OCI-LY3 (cell line): Measurements from ENCODE around the gene GATAD1.
"Not testable (repeated sequence)": the region's sequence is repeated elsewhere in the genome, so short reads cannot be mapped to it uniquely, and the experiment has no call there.

ENCODE experiments used
- H2AFZ ChIP-seq: fragments of 200-600, 300-600 bp; shearing (Covaris generic); 2 replicates; pipeline ENCODE4 v1.6.0; 2014; ENCODE audit warnings: antibody characterized with exemption, low read depth, low read length
- H3K27ac ChIP-seq: fragments of 200-600, 300-600 bp; sonication (generic); 2 replicates; pipeline ENCODE4 v1.5.1; 2014; ENCODE audit warnings: mild to moderate bottlenecking, low read length, moderate library complexity, mixed read lengths
- H3K27me3 ChIP-seq: fragments of 200-600, 300-600 bp; sonication (generic); 2 replicates; pipeline ENCODE4 v1.6.1; 2014; ENCODE audit warnings: low read depth, low read length, mixed read lengths
- H3K36me3 ChIP-seq: fragments of 200-600, 300-600 bp; sonication (generic); replicated peaks from 2 replicates; pipeline ENCODE3; 2014; ENCODE audit warnings: low read depth, low read length, mixed read lengths
- H3K4me1 ChIP-seq: fragments of 300-600, 200-600 bp; sonication (generic); 2 replicates; pipeline ENCODE4 v1.6.1; 2014; ENCODE audit warnings: low read length, mixed read lengths
- H3K4me2 ChIP-seq: fragments of 200-600, 300-600 bp; sonication (generic); 2 replicates; pipeline ENCODE4 v1.6.1; 2014; ENCODE audit warnings: low read length, mixed read lengths
- H3K4me3 ChIP-seq: fragments of 300-600, 200-600 bp; sonication (generic); 2 replicates; pipeline ENCODE4 v1.5.1; 2014; ENCODE audit warnings: antibody characterized with exemption, mild to moderate bottlenecking, low read length, moderate library complexity
- H3K79me2 ChIP-seq: fragments of 300-600, 200-600 bp; shearing (Covaris generic); 2 replicates; pipeline ENCODE4 v1.6.1; 2014; ENCODE audit warnings: mild to moderate bottlenecking, low read length, mixed read lengths
- H3K9ac ChIP-seq: fragments of 300-600, 200-600 bp; shearing (Covaris generic); 2 replicates; pipeline ENCODE4 v1.6.0; 2014; ENCODE audit warnings: mild to moderate bottlenecking, low read length, moderate library complexity
- H3K9me3 ChIP-seq: fragments of 200-600, 300-600 bp; shearing (Covaris generic); 2 replicates; pipeline ENCODE4 v1.6.1; 2014; ENCODE audit warnings: low read length, mixed read lengths; ENCODE audit not compliant: insufficient read depth
- H4K20me1 ChIP-seq: fragments of 200-600, 300-600 bp; sonication (generic); 2 replicates; pipeline ENCODE4 v1.6.1; 2016; ENCODE audit warnings: low read length, mixed read lengths; ENCODE audit not compliant: insufficient read depth
- EZH2phosphoT487 ChIP-seq: fragments of 200-600 bp; shearing (Covaris generic); IDR thresholded peaks from 2 replicates; pipeline ENCODE4 v1.6.1; 2018; ENCODE audit warnings: antibody characterized with exemption, mixed run types, low read depth
- TF ChIP-seq, protein P1 (sequence below): fragments of 200-600, 300-600 bp; sonication (generic); IDR thresholded peaks from 2 replicates; pipeline ENCODE4 v1.5.1; 2014; ENCODE audit warnings: antibody characterized with exemption, low read length, low read depth

Gene GATAD1

DNA sequence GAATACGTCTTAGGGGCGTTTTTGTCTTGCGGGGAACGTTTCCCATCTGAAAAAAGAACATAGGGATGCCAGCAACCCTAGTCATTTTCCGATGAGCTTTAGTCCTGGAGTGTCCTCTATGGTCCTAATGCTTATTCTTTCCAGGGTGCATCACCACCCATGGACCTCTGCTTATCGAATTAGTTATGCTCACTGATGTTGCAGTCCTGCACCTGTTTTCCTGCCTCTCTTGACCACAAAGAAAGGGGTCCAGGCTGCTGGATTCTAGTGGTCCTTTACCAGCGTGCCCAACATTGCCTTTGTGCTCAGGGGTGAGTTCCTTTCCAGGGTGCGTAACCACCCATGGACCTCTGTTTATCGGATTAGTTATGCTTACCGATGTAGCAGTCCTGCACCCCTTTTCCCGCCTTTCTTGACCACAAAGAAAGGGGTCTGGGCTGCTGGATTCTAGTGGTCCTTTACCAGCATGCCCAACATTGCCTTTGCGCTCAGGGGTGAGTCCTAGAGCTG is 28.0 kb downstream of the GATAD1 start:
- not testable (repeated sequence) for H2AFZ ChIP-seq, H3K4me2 ChIP-seq, H3K9me3 ChIP-seq, H4K20me1 ChIP-seq, H3K4me1 ChIP-seq, H3K4me3 ChIP-seq, H3K27ac ChIP-seq, H3K9ac ChIP-seq, H3K36me3 ChIP-seq, H3K27me3 ChIP-seq, H3K79me2 ChIP-seq

DNA sequence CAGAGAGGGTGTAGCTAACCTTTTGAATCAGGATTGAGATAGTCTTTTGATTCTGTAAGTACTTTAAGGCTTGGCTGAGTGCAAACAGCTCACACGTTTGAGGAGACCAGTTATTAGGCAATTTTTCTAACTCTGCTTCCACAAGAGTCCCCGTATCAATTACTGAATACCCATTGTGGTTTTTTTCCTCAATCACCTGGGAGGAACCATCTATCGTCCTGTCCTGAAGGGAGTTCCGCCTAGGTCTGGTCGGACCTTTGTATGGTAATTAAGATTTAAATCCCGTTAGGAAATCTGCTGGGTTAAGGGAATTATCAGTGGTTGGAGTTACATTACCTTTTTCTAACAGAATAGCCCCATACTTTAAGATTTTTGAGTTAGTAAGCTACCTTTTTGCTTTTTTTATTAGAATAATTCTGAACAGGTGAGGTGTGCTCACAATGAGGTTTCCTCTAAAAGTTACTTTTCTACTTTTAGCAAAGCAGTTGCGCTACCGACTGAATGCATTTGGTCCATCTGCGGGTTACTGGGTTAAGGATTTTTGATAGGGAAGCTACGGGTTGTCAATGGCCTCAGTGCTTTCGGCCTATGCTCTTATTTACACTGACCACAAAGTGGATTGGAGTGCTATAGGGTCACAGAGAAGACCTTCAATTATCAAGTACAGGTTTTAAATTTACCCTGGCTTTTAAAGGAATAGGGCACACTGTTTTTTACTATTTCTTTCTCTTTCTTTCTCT is 28.7 kb downstream of the GATAD1 start:
- not testable (repeated sequence) for H3K4me2 ChIP-seq, H3K36me3 ChIP-seq, H2AFZ ChIP-seq, H3K9ac ChIP-seq, H4K20me1 ChIP-seq, H3K4me1 ChIP-seq, H3K27me3 ChIP-seq, H3K79me2 ChIP-seq, H3K4me3 ChIP-seq, H3K27ac ChIP-seq, H3K9me3 ChIP-seq

DNA sequence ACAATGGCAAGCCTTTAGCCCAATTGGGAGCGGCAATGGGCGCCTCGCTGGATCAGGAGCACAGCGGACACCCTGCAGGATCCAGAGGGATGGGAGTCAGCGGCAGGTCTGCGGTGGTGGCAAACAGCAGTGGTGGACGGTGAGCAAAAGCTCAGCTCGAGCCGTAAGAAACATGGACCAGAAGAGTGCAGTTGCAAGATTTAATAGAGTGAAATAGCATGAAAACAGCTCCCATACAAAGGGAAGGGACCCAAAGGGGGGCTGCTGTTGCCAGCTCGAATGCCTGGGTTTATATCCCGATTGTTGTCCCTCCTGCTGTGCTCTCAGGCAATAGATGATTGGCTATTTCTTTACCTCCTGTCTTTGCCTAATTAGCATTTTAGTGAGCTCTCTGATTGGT is 30.4 kb downstream of the GATAD1 start, which contains the start of gene ERVW-1:
Gene ERVW-1, minus strand, starts transcription at position 266 of the 400 bp plus-strand sequence. CDS start 7,565 bp downstream, outside the sequence.
- H3K4me1 ChIP-seq, H4K20me1 ChIP-seq, H3K79me2 ChIP-seq, H3K36me3 ChIP-seq, H3K4me3 ChIP-seq, H2AFZ ChIP-seq, H3K9me3 ChIP-seq, H3K27ac ChIP-seq, H3K4me2 ChIP-seq, H3K9ac ChIP-seq, H3K27me3 ChIP-seq: not testable (repeated sequence)

DNA sequence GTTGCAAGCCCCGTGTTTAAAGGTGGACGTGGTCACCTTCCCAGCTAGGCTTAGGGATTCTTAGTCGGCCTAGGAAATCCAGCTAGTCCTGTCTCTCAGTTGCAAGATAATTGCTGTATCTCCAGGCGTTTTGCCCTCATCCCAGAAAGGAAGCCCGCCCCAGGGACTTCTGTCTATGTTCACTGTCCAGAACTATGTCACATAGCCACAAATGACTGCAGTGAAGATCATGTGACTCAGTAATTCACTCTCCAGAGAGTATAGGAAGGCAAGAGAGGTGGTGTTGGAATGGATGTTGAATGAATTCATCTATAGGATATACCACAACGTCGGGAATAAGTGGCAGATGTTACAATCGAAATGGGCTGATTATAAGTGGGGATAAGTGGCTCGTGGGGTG is 30.8 kb downstream of the GATAD1 start:
- Histone ChIP-seq H3K27ac (no peak overlapping the region), H2AFZ (no peak overlapping the region), H3K36me3 (no peaks in the 10 kb centered on the region), H3K9me3 (no peaks in the 10 kb centered on the region), H4K20me1 (no peaks in the 10 kb centered on the region), H3K4me3 (no peak overlapping the region), H3K9ac (no peak overlapping the region), H3K4me2 (no peak overlapping the region), H3K79me2 (no peaks in the 10 kb centered on the region), H3K27me3 (no peaks in the 10 kb centered on the region), H3K4me1 (no peaks in the 10 kb centered on the region)
- TF ChIP-seq, protein P1, sequence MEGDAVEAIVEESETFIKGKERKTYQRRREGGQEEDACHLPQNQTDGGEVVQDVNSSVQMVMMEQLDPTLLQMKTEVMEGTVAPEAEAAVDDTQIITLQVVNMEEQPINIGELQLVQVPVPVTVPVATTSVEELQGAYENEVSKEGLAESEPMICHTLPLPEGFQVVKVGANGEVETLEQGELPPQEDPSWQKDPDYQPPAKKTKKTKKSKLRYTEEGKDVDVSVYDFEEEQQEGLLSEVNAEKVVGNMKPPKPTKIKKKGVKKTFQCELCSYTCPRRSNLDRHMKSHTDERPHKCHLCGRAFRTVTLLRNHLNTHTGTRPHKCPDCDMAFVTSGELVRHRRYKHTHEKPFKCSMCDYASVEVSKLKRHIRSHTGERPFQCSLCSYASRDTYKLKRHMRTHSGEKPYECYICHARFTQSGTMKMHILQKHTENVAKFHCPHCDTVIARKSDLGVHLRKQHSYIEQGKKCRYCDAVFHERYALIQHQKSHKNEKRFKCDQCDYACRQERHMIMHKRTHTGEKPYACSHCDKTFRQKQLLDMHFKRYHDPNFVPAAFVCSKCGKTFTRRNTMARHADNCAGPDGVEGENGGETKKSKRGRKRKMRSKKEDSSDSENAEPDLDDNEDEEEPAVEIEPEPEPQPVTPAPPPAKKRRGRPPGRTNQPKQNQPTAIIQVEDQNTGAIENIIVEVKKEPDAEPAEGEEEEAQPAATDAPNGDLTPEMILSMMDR = no peak
- TF ChIP-seq EZH2phosphoT487 = no peak

DNA sequence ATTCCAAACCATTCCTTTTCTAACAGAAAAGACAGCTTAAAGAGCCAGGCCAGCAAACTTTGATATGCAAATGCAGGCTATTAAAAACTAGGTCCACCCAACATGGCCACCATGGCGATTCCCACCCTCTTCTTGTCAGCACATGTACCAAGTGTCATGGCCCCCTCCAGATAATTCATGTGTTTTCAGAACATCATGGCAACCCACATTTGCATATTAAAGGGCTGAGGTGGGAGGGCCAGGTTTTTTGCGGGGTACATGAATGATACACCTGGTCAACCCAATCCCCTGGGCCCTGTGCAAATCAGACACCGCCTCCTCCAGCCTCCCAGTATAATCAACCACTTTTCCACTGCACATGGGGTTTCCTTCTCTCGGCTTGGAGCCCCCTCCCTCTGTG is 31.4 kb downstream of the GATAD1 start:
- TF ChIP-seq EZH2phosphoT487 = no peak
- TF ChIP-seq, protein P1 = no peak
- H2AFZ ChIP-seq = no peak overlapping the region
- no peak overlapping the region for H3K27ac ChIP-seq

DNA sequence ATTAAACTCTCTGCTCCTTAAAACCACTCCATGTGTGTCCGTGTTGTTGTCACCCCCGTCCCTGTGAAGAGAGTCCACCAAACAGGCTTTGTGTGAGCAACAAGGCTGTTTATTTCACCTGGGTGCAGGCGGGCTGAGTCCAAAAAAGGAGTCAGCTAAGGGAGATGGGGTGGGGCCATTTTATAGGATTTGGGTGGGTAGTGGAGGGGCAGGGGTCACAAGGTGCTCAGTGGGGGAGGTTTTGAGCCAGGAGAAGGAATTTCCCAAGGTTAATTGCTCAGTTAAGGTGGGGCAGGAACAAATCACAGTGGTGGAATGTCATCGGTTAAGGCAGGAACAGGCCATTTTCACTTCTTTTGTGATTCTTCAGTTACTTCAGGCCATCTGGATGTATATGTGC is 31.9 kb downstream of the GATAD1 start:
- not testable (repeated sequence) for H3K27ac ChIP-seq, H3K9me3 ChIP-seq, H3K4me2 ChIP-seq, H3K27me3 ChIP-seq, H3K79me2 ChIP-seq, H2AFZ ChIP-seq, H4K20me1 ChIP-seq, H3K4me3 ChIP-seq, H3K9ac ChIP-seq, H3K4me1 ChIP-seq, H3K36me3 ChIP-seq

More for the DNA sequence above, 31.4 kb downstream of the GATAD1 start:
- no peaks in the 10 kb centered on the region for H3K36me3 ChIP-seq
- H3K27me3 ChIP-seq = no peaks in the 10 kb centered on the region
- H3K4me2 ChIP-seq = no peak overlapping the region
- no peak overlapping the region for H3K4me3 ChIP-seq
- no peak overlapping the region for H3K9ac ChIP-seq
- H3K4me1 ChIP-seq = no peaks in the 10 kb centered on the region
- H4K20me1 ChIP-seq = no peaks in the 10 kb centered on the region
- no peaks in the 10 kb centered on the region for H3K79me2 ChIP-seq
- H3K9me3 ChIP-seq = no peaks in the 10 kb centered on the region

DNA sequence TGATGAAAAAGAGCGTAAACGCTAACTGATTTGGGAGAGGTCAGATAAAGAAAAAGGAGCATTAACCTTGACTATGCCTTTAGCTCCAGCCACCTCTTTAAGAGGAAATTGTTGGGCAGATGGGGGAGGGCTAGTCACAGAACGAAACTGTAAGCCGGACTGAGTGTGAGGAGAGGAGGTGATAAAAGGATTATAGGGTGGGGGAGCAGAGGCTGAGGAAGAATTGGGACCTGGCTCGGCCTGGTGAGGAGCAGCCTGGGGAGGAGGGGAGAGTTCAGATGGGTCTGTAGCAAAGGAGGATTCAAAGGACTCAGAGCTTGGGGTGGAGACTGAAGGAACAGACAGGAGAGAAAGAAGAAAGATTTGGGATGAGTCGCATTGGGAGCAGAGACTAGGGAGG is 36.3 kb downstream of the GATAD1 start:
- peaks cover 13% of the 10 kb centered on the region for H3K36me3 ChIP-seq
- not testable (repeated sequence) for H3K4me2 ChIP-seq, H3K9ac ChIP-seq, H3K27ac ChIP-seq, H2AFZ ChIP-seq, H3K4me1 ChIP-seq, H3K27me3 ChIP-seq, H3K79me2 ChIP-seq, H3K9me3 ChIP-seq, H3K4me3 ChIP-seq, H4K20me1 ChIP-seq

DNA sequence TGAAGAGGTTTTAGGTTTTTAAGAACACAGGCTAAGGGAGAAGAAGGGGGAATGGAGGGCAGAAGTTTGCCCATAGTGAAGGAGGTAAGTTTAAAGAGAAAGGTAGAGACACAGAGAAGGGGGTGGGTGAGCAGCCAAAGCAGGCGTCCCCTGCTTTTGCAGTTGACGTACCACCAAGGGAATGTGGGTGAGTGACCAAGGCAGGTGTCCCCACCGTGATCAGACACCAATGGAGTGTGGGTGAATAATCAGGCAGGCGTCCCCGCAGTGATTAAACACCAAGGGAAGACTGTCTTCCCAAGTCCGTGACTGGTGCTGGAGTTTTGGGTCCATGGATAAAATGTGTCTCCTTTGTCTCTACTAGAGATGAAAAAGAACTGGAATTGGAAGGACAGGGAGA is 36.9 kb downstream of the GATAD1 start:
- not testable (repeated sequence) for H3K27me3 ChIP-seq, H4K20me1 ChIP-seq, H3K79me2 ChIP-seq, H2AFZ ChIP-seq, H3K9ac ChIP-seq, H3K4me1 ChIP-seq, H3K4me3 ChIP-seq, H3K27ac ChIP-seq, H3K4me2 ChIP-seq, H3K9me3 ChIP-seq
- H3K36me3 ChIP-seq = peaks cover 14% of the 10 kb centered on the region
